HG03066 (cell line): ENCODE results near the gene ZNF22.

Experiments
- ATAC-seq: cut with Tn5 transposase; IDR thresholded peaks from one replicate; pipeline ENCODE4 v1.9.1; 2021; ENCODE audit warnings: low read depth; ENCODE audit not compliant: unreplicated experiment

The ZNF22 gene

DNA sequence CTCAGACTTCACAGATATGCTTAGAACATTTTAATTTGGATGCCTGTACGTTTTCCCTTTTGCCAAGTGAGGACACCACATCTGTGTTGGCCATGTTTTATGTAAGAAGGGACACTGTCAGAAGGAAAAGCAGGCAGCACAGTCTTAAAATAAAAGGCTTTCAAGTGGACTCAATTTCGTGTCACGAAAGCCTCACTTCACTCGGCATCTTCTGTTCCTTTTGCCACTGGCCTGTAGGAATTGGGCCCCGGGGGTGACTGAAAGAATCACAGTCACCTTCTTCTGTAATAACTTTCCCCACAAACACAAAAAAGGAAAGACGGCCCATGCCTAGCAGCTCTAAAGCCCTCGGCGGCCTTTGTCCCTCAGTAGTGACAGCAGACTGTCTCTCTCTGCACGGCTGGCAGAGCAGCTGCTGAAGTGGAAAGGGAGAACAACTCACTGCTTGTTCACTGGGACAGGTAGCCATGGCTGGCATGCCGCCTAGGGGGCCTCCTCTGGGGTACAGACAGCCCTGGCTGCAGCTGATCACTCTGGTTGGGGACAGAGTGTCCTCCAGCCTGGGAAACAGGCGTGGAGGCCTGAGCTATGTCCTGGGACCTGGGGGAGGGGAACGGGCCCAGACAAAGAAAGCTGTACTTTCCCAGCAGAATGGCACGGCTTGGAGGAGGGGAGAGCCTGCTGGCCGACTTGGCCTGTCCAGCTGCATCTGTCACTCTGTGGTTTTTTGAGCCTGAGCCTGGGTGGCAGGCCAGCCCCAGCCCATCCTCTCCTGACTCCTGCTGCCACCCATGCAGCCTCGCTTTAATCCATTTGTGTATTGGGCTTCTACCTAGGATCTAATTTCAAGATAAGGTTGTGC is 36.7 kb upstream of the ZNF22 start:
- ATAC-seq: no peak

DNA sequence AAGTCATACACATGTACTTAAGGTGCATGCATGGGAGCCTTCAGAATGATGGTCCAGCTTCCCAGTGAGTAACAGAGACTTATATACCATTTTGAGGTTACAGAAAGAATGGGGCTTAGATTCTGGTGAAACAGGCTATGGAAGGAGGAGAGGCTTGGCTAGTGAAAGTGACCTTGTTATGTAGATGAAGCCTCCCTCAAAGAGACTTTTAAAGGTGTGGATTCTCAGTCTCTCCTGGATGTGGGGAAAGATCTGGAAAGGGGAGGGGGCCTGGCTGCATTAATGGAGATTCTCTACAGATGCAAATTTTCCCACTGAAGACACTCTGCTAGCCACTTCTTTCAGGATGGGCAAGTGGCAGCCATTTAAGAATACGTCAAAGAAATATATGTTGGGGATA is 35.6 kb upstream of the ZNF22 start:
- ATAC-seq: no peak

DNA sequence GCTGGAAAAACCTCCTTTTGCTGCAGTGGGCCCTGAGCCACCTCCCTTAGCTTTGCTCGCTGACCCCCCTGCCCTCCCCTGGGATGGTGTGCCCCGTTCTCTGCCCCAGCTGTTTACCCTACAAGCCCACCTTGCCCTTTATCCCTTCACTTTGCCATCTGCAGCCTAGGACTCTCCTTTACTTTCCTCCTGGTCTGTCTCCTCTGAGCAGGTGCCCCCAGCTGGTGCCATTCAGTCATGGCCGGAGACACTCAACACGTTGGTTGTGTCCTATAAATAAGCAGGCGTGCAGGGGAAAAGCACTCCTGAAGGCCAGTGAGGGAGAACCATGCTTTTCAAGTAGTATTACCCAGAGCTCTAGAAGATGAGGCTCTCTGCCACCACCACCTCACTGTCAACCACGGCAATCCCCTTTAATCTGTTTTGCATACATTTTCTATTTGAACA is 35.0 kb upstream of the ZNF22 start:
- no peak for ATAC-seq

DNA sequence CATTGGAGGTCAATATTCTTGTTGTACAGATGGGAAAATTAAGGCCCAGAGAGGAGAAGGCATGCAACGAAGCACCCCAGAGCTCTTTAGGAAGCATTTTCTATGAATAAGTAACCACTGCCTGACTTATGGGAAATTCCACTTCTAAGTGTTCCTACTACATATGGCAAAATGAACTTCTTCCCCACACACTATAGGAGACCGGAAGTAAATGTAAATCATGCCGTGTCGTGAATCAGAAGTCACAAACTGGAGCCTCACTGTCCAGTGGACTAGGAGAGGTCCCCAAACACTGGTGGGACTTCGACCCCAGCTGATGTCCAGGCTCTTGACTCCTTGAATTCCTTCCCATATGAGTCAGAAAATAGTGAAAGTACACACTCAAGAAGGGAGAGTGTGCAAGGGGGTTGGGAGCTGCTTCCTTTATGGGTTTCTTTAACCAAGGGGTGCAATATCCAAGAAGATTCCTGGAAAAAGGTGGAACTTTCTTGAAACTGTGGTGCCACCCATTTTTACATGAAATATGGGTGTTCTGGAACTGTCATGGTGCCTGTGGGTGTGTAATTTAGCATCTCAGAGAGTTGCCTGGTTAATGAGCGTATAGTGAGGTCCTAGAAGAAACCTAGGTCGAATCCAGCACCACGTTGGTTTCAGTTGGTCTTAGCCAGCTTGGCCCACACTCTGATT is 34.5 kb upstream of the ZNF22 start:
- no peak for ATAC-seq

DNA sequence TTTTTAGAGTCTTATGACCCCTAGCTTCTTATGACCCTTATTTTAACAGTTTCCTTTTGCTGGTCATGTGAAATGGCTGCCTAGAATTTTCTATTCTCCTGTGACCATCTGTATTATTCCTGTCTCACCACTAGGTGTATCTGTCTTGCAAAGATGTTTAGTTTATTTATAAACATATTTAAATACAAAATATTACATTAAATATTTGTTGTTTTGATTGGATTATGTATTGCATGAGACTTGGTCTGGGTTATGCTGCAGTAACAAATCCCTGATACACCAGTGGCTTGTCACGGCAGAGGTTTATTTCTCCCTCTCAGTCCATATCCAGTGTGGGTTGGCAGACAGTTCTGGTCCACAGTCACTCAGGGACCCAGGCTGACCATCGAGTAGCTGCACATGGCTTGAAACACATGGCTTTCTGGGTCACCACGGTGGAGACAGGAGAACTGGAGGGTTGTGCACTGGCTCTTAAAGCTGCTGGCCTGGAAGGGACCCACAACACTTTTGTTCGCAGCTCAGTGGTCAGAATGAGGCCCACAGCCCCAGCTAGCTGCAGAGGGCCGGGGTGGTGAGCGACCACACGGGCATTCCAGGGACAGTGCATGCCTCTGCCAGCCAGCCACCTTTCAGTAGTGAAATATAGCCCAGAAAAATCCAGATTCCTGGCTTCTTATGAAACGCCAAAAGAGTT is 33.8 kb upstream of the ZNF22 start:
- ATAC-seq: no peak

DNA sequence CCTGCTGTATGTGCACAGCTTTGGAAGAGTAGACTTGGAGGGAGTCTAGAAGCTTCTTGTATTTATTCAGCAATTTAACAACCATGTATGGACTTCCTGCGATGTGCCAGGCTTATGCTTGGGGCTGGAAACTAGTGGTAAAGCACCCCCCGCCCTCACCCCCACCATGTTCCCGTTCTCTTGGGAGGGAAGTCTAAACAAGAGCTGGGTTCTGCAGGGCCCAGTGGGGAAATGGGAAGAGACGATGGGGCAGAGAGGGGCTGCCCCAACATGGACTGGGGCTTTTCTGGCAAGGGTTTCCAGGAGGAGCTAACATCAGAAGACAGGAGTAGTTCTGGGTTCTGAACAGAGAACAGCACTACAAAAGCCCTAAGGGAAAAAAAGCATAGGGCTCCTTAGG is 33.1 kb upstream of the ZNF22 start:
- ATAC-seq: no peak

DNA sequence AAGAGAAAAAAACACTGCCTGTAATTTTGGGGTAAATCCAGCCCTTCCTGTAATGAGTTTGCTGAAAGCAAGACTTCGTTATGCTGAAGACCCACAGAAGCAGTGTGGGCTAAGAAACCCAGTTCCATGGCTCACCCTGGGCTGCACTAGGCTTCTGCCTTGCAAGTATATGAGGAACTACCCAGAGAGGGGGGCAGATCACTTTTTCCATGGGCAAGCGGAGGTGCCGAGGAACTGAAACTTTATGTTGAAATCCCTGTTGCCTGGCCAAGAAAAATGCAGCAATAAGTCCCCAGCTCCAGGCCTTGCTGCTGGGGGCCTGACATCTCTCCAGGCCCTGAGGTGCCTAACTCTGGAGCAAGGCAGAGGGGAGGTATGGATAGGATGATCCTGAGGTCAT is 32.6 kb upstream of the ZNF22 start:
- no peak for ATAC-seq

DNA sequence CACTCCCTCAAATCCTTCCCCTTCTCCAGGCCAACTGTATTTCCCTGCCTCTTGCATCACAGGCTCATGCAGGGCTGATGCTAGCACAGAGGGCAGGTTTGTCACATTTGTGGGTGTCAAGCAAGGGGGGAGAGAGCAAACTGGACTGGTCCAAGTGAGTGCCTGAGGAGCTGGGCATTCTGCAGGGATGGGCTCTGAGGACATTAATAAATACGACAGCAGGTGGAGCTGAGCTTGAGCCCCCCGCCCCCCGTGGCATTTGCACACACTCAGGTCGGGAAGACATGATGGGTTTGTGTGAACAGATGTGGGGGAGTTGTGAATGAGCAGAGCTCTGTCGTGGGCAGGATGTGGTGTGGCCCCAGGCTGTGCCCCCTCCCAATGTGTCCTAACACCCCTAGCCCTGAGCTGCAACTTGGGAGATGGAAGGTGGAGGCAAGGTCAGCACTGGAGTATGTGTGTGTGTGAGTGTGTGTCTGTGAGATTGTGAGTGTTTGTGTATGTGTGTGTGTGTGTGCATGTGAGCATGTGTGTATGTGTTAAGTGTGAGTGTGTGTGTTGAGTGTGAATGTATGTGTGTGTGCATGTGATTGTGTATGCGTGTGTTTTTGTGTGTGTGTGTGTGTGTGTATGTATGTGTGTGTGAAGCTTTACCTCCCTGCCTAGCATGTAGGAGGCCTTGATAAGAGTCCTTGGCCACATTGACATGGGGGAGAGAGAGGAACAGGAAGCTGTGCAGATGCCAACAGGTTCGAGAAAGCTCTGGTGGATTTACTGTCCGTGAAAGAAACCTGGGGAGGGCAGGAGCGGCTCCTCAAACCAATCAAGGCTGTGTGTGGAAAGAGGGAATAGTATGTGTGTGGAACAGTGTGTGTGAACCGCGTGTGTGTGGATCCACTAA is 32.0 kb upstream of the ZNF22 start:
- no peak for ATAC-seq

DNA sequence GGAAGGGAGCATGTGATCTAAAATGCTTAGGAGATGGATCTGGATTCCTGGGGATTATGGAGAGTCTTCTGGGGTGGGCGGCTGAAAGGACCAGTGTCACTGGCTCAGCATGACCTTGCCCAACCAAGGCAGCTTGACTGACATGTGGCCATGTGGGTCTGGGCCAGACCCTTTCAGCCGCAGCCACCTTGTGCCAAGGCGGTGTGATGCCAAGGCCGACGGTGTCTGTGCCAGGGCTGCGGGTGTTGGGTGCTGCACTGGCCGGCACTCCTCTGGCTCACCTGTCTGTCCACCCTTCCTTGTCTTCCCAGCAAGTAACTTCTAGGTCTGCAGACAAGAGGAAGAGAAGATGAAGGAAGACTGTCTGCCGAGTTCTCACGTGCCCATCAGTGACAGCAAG is 30.9 kb upstream of the ZNF22 start:
- ATAC-seq: no peak

DNA sequence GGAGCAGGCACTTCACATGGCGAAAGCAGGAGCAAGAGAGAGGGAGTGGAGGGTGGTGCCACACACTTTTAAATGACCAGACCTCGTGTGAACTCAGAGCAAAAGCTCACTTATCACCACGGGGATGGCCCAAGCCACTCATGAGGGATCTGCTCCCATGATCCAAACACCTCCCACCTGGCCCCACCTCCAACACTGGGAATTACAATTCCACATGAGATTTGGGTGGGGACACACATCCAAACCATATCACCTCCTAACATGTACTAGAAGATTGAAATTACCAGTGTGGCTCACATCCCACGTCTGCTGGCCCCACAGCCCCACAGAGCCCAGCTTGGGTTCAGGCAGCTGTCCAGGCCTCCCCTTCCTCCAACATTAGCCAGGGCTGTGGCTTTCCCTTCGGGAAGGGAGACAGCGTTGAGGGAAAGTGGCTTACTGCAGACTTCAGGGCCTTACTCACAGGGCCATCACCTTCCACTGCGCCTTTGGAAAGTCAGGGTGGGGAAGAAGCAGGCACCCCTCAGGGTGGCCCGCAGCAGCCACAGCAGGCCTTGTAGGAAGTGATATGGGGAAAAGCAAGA is 29.8 kb upstream of the ZNF22 start:
- ATAC-seq: no peak

DNA sequence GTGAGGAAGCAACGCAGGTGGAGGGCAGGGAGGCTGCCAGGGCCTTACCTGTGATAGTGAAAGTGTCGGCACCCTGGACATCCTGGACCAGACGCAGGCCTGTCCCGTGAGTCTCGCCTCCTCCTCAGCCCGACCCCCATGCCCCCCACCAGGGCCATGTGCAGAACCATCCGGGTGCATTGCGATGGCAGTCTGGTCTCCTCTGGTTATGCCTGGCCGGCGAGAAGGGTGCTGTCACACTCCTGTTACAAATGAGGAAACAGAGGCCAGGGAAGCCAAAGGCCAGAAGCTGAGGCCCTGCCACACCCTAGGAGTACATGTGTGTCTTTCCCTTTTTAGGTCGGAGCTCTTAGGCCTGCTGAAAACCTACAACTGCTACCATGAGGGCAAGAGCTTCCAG is 29.3 kb upstream of the ZNF22 start:
- ATAC-seq: no peak

DNA sequence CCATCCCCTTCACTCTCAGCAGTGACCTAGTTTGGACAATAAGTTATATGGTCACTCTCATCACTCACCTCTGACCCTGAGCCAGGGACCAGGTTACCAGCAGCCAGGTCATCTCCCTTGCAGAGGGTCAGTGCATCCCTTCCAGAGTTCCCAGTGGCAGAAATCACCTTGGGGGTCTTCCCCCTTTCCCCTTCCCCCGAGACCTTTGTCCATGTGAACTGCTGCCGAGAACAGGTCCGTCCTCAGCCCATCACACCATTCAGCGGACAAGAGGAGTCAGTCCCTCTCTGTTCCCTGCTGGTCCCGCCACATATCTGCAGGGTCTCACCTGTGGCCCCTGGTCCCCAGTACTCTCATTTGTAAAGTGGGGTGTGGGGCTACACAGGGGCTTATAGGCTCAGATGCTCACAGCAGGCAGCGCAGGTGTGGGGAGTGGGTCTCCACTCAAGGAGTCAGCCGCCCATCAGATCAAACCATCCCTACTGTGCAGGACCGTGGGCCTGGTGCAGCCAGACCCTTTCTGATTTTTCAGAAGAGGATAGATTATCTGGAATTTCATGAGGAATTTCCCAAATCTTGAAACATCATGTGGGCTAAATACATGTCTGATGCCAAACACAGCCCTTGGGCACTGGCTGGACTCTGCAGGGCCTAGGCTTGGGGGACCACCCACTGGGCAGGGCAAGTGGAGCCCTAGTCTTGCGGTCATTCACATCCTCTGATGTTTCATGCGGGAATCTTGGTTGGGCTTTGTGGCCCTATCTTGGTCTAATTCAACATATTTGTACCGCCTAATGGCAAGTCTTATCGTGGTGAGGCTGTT is 28.6 kb upstream of the ZNF22 start:
- ATAC-seq: no peak

DNA sequence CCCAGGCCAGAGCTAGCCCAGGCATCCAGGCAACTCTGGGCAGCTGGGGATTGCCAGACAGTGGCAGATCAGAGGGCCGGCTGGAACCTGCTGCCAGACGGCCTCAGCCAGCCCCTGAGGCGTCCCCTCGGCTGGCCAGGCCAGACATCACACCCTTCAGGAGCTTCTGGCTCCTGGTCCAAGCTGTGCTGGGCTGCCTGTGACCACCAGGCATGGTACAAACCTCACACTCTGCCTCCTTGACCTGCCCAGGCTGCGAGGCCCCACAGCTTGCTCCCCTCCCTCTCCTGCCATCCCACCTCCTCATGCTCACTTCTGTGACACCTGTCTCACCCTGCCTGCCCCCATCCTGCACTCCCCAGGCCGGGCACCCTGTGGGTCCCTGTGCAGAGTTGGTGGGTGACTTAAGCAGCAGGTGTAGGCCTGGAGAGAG is 27.8 kb upstream of the ZNF22 start:
- no peak for ATAC-seq

DNA sequence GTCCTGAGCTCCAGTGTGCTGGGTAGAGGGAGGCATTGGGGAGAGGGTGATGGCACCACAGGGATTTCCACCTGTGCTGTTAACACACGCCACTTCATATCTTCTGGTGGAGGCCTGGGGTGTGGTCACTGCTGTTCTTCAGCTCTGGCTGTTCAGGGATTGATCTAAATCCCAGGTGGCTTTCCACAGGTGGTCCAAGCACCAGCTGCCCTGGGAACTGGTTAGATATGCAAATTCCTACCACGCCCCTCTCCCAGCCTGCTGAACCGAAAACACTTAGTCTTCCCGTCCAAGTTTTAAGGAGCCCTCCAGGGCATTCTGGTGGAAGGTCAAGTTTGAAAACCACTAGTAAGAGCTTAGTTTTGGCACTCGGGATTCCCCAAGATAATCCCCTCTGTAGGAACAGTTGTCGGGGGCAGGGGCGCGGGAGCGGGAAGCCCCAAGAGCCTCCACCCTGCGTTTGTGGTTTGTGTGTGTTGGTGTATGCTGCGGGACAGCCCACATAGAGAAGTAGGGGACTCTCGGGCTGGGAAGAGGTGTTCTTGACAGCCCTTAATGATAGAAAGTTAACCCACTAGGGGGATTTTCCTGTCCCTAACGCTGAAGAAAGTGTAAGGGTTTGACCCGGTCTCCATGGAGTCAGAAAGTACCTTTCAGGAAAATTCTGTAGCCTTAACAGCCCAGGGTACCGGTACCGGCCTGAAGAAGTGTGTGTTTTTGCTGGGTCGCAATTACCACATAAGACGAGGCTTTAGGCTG is 27.2 kb upstream of the ZNF22 start:
- no peak for ATAC-seq

DNA sequence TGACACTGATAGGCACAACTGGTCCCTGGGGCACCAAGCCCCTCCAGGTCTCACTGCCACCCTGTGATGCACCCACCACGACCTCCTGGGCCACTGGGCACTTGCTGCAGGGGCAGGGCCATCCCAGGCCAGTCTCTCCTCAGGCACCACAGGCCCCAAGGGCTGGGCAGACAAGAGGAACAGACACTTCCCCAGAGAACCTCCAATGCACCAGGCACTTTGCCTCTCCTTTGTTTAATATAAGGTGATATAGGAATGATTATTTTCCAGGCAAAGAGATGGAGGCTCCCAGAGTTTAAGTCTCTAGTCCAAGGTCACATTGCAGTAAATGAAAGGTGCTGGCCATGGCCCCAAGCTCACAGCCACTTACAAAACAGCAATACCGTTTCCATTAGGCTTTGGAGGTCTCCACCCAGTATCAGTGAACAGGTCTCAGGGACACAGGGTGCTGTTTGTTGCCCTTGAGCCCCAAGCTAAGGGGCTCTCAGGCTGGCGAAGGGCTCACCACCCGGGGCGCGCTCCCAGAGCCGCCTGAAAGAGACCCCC is 26.6 kb upstream of the ZNF22 start:
- ATAC-seq: no peak

DNA sequence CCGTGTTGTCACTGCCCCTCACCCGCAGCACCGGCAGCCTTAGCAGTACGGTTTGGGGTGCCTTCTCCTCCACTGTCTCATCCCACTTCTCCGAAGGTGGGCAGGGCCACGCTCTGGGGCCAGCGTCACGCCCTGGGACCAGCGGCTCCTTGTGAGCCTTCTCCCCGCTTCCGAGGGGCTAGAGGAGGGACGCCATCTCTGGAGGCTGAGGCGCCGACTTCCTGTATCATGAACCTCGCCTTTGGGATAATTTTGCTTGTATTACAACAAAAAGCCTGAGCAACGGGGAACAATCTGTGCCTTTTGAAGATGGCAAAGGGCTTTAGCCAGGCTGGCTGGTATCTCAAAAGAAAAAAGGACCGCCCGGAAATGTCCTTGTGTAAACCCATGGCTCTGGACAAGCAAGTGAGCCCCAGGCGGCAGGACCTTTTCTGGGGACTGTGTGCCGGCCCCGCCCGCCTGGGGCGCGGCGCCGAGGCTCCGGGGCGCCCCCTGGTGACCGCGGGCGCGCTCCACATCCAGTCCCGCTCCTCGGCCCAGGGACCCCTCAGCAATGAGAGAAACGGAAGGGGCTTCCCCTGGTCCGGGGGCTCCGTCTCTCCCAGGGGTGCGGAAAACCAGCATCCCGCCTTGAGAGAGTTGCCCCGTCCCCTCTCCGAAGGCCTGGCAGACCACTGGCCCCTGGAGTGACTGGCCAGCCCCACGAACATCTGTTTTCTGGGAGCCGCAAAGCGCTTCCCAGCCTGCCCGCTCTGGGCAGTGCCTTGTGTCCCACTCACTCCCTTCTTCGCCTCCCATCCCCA is 25.9 kb upstream of the ZNF22 start:
- peak; percentile 60 for ATAC-seq
